Gastroesophageal sphincter (tissue), 3 donors: Measurements from ENCODE around the gene COX7B.
"Not testable (repeated sequence)": the region's sequence is repeated elsewhere in the genome, so short reads cannot be mapped to it uniquely, and the experiment has no call there.

Source experiments
- POLR2A ChIP-seq, 2 donors: fragments of 450-650 bp; IDR thresholded peaks; one replicate each; pipeline ENCODE4 v1.6.1; 2017; ENCODE audit warnings: antibody characterized with exemption in 2 of 2, mild to moderate bottlenecking in 2 of 2, moderate library complexity in 1 of 2
- POLR2AphosphoS5 ChIP-seq: sonication (generic); formaldehyde crosslinking; IDR thresholded peaks from one replicate; pipeline ENCODE4 v1.6.1; 2017; ENCODE audit warnings: antibody characterized with exemption
- TF ChIP-seq, protein P1 (sequence below), 4 experiments: fragments of 200-600 bp in 2 of 4; fragments of 450-650 bp in 2 of 4; sonication (generic) in 1 of 4; IDR thresholded peaks; one replicate each; pipeline ENCODE4 v1.5.1; 2017 to 2019; ENCODE audit warnings: antibody characterized with exemption in 4 of 4, mild to moderate bottlenecking in 2 of 4, moderate library complexity in 2 of 4

DNA sequence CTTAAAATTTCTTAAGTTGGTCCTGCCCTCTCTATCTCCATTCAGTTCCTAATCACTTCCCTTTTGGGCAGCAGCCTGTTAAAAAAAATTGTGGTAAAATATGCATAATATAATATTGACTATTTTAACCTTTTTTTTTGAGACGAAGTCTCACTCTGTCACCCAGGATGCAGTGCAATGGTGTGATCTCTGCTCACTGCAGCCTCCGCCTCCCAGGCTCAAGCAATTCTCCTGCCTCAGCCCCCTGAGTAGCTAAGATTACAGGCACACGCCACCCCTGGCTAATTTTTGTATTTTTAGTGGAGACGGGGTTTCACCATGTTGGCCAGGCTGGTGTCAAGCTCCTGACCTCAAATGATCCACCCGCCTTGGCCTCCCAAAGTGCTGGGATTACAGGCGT is 20.1 kb downstream of the COX7B start:
- TF ChIP-seq, protein P1, sequence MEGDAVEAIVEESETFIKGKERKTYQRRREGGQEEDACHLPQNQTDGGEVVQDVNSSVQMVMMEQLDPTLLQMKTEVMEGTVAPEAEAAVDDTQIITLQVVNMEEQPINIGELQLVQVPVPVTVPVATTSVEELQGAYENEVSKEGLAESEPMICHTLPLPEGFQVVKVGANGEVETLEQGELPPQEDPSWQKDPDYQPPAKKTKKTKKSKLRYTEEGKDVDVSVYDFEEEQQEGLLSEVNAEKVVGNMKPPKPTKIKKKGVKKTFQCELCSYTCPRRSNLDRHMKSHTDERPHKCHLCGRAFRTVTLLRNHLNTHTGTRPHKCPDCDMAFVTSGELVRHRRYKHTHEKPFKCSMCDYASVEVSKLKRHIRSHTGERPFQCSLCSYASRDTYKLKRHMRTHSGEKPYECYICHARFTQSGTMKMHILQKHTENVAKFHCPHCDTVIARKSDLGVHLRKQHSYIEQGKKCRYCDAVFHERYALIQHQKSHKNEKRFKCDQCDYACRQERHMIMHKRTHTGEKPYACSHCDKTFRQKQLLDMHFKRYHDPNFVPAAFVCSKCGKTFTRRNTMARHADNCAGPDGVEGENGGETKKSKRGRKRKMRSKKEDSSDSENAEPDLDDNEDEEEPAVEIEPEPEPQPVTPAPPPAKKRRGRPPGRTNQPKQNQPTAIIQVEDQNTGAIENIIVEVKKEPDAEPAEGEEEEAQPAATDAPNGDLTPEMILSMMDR (IDR thresholded peaks at IDR 0.05), result not testable (repeated sequence)
- TF ChIP-seq POLR2A (IDR thresholded peaks at IDR 0.05); POLR2AphosphoS5: not testable (repeated sequence)
